Stimulated activated CD4-positive, alpha-beta T cell treated with anti-CD3 and anti-CD28 coated beads, Interleukin-2, amount 100 ng/mL, for 24 hours (primary cell): ENCODE measurements around the gene CTIF.
"Not testable (repeated sequence)": the region's sequence is repeated elsewhere in the genome, so short reads cannot be mapped to it uniquely, and the experiment has no call there.

Source experiments
- DNase-seq, 2 donors: peaks; one replicate each; pipeline ENCODE4 v3.0.0-alpha.2; 2020

Gene CTIF

GRCh38 chr18:48538531-48539405 lies at the start of gene CTIF:
Gene CTIF, plus strand, starts transcription at chr18:48539031. Its CDS starts 80,535 bp downstream, at chr18:48619566.
- peak; percentile 73 to 81 for DNase-seq

GRCh38 chr18:48490641-48491293 lies 48.1 kb upstream of the CTIF start:
- no peak for DNase-seq

GRCh38 chr18:48492880-48493279 lies 46.0 kb upstream of the CTIF start:
- DNase-seq = no peak

- no peak for DNase-seq
These were observed 45.2 kb upstream of the CTIF start for GRCh38 chr18:48493434-48494230.

GRCh38 chr18:48497863-48498262 lies 41.0 kb upstream of the CTIF start:
- no peak for DNase-seq

GRCh38 chr18:48500517-48500916 lies 38.3 kb upstream of the CTIF start:
- no peak for DNase-seq

- DNase-seq = no peak
These were observed 35.9 kb upstream of the CTIF start for GRCh38 chr18:48502906-48503305.

- no peak for DNase-seq
These were observed 34.0 kb upstream of the CTIF start for GRCh38 chr18:48504819-48505218.

GRCh38 chr18:48506983-48507568 lies 31.8 kb upstream of the CTIF start:
- DNase-seq = not testable (repeated sequence)

GRCh38 chr18:48512498-48512897 lies 26.3 kb upstream of the CTIF start:
- DNase-seq = not testable (repeated sequence)

- DNase-seq = no peak
These were observed 24.0 kb upstream of the CTIF start for GRCh38 chr18:48514786-48515185.

- no peak for DNase-seq
These were observed 21.8 kb upstream of the CTIF start for GRCh38 chr18:48517048-48517447.

- DNase-seq = no peak
These were observed 19.3 kb upstream of the CTIF start for GRCh38 chr18:48519431-48520100.

- DNase-seq = no peak
These were observed 17.1 kb upstream of the CTIF start for GRCh38 chr18:48521723-48522122.

GRCh38 chr18:48525671-48526070 lies 13.2 kb upstream of the CTIF start:
- DNase-seq = no peak

- DNase-seq = no peak
These were observed 11.4 kb upstream of the CTIF start for GRCh38 chr18:48527461-48527860.

- DNase-seq = no peak
These were observed 10.0 kb upstream of the CTIF start for GRCh38 chr18:48528861-48529260.

- DNase-seq = no peak
These were observed 9.0 kb upstream of the CTIF start for GRCh38 chr18:48529796-48530195.

- peak in 1 of 2 donors; percentile 5 for DNase-seq
These were observed 8.3 kb upstream of the CTIF start for GRCh38 chr18:48530399-48531081.

GRCh38 chr18:48531082-48531403 lies 7.8 kb upstream of the CTIF start:
- DNase-seq = peak in 1 of 2 donors; percentile 6

GRCh38 chr18:48531908-48532307 lies 6.9 kb upstream of the CTIF start:
- DNase-seq = no peak
